Activated CD8-positive, alpha-beta memory T cell treated with anti-CD3 and anti-CD28 coated beads, Interleukin-2, amount 10 ng/mL, durations not matched to agents 7 days and 5 days (primary cell): Measurements from ENCODE around the gene OSBP2. TPM values are rescaled to one million over a fixed set of nuclear protein-coding genes. Genes with fewer than 3 reads are reported as not detected.
A peak's percentile ranks its signal among the peaks of the same experiment; 100 is the strongest.

ENCODE experiments used
- ATAC-seq: fragments of 150-1000 bp; cut with Tn5 transposase; one replicate; pipeline ENCODE4 v1.10.0; 2021; ENCODE audit warnings: moderate library complexity
- CTCF ChIA-PET: fragments of 350-600 bp; sonication (Branson Sonifier 250); formaldehyde crosslinking; loops from one replicate; lab custom pipeline; 2021; ENCODE audit warnings: antibody characterized with exemption; lab: Charles Lee
- DNase-seq: peaks from one replicate; pipeline ENCODE4 v3.0.0-alpha.2; 2020
- H3K27ac Mint-ChIP-seq: one replicate; pipeline ENCODE4 v1.8.0; 2021; ENCODE audit warnings: mild to moderate bottlenecking, mixed read lengths
- H3K27me3 Mint-ChIP-seq: one replicate; pipeline ENCODE4 v1.8.0; 2021; ENCODE audit warnings: mixed read lengths
- H3K36me3 Mint-ChIP-seq: one replicate; pipeline ENCODE4 v1.8.0; 2021; ENCODE audit warnings: mild to moderate bottlenecking, mixed read lengths
- H3K4me1 Mint-ChIP-seq: one replicate; pipeline ENCODE4 v1.8.0; 2021; ENCODE audit warnings: mixed read lengths
- H3K4me3 Mint-ChIP-seq: one replicate; pipeline ENCODE4 v1.8.0; 2021; ENCODE audit warnings: mild to moderate bottlenecking, moderate library complexity, mixed read lengths
- H3K9me3 Mint-ChIP-seq: one replicate; pipeline ENCODE4 v1.8.0; 2022; ENCODE audit warnings: low read depth, mixed read lengths
- total RNA-seq, 2 experiments: library from RNA; stranded (reverse); gene quantifications; one replicate each; pipeline ENCODE4 v1.2.3, GENCODE V29; 2021

The OSBP2 gene
- total RNA-seq, 2 experiments from 2014 or later, result 1.7 to 4.3 TPM

GRCh38 chr22:30858976-30859713, 164.5 kb downstream of the OSBP2 start:
- no peak overlapping the region for H3K27ac Mint-ChIP-seq
- H3K4me1 Mint-ChIP-seq, result no peaks in the 10 kb centered on the region
- peaks cover 3% of the 10 kb centered on the region for H3K9me3 Mint-ChIP-seq
- ATAC-seq, result no peak
- no peak overlapping the region for H3K4me3 Mint-ChIP-seq
- DNase-seq, result peak; percentile 25
- CTCF ChIA-PET, result no interaction called here
- H3K36me3 Mint-ChIP-seq, result peaks cover 3% of the 10 kb centered on the region
- no peaks in the 10 kb centered on the region for H3K27me3 Mint-ChIP-seq

DNA sequence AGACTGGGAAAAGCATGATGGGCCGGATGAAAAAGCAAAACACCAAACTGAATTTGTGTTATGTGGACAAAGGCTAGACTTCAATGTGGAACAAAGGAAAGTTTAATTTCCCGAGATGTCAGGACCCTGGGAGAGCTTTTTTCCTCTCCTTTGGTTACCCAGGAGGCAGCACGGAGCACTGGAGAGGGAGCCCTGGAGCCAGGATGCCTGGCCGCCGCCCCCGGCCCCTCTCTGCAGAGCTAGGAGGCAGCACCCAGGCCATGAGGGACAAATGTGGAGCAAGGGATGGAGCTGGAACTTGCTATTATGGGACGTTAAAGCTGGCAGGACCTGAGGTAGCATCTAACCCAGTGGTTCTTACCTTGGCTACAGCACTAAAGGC, 165.0 kb downstream of the OSBP2 start:
- Mint-ChIP-seq H3K9me3 (peaks cover under 1% of the 10 kb centered on the region), H3K36me3 (peaks cover under 1% of the 10 kb centered on the region), H3K4me1 (no peaks in the 10 kb centered on the region), H3K4me3 (no peak overlapping the region), H3K27ac (no peak overlapping the region), H3K27me3 (no peaks in the 10 kb centered on the region)
- DNase-seq (peak; percentile 31), ATAC-seq (no peak)
- CTCF ChIA-PET, result interaction anchor here (1.1 kb wide), 1 partner anchor 62 kb away, joined by 3 read pairs; no protein-coding TSS in a partner anchor

DNA sequence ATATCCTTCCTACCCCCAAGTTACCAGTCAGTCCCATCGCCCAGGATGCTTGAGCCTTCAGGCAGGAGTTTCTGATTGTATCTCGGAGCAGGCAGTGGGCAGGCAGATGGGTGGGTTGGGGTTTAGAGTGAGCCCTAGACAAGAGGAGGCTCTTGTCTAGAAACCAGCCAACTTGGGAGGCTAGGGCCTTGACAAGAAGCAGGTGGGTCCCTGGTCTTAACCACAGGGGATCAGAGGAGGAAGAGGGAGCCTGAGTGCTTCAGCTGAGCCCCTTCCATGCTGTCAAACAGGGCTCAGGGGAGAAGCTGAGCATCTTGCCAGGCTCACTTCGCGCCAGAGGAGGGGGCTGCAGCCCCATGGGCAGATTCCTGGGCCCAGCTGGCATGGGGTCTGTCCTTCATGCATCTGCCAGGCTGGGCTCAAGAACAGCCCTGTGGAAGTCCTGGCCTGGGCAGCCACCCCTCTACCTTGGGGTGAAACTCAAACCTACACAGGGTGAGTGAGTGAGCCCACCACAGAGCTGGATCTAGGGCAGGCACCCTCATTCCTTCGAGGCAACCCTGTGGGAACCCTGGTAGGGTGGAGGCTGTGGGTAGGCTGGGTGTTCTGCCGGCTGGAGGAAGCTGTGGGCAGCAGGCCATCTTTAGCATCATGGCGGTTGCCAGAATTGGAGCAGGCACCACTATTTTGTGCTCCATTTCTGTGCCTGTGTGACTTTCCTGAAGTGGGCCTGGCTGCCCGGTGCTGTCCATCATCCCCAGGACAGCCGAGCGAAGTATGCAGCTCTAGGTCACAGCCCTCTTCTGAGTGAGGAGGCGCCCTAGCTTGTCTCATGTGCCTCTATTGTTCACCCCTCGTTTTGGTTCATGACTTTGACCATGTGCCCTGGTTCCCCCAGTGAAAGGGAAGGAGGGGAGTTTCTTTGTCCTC, 165.8 kb downstream of the OSBP2 start:
- CTCF ChIA-PET, result interaction anchor here (1.1 kb wide), 1 partner anchor 61 kb away, joined by 3 read pairs; no protein-coding TSS in a partner anchor
- Mint-ChIP-seq H3K4me3 (no peak overlapping the region), H3K9me3 (no peaks in the 10 kb centered on the region), H3K27me3 (no peaks in the 10 kb centered on the region), H3K4me1 (no peaks in the 10 kb centered on the region), H3K36me3 (no peaks in the 10 kb centered on the region), H3K27ac (no peak overlapping the region)
- no peak for ATAC-seq
- DNase-seq, result peak; percentile 31

DNA sequence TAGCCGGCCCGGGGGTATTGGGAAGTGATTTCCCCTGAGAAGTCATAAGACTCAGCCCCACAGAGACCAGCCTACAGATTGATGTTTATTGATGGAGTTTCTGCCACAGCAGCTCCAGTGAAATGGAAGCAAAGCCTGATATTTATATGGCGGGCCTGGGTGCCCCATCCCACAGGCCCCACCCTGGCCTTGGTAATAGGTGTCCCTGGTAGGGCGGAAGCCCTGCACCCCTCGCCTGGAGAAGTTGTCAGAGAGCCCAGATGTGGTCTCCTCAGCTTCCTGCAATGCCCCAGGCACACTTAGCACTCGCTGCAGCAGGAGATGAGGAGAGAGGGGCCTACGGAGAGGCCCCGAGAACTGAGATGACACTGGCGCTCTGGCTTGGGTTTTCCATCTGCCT, 166.5 kb downstream of the OSBP2 start:
- Mint-ChIP-seq H3K9me3 (no peaks in the 10 kb centered on the region), H3K27me3 (no peaks in the 10 kb centered on the region), H3K4me1 (no peaks in the 10 kb centered on the region)

GRCh38 chr22:30861688-30862552, 167.2 kb downstream of the OSBP2 start:
- no peak overlapping the region for H3K27ac Mint-ChIP-seq
- no peak overlapping the region for H3K4me3 Mint-ChIP-seq
- H3K36me3 Mint-ChIP-seq, result no peaks in the 10 kb centered on the region
- DNase-seq, result peak; percentile 23
- H3K4me1 Mint-ChIP-seq, result peaks cover 6% of the 10 kb centered on the region
- CTCF ChIA-PET, result interaction anchor here (0.7 kb wide), 1 partner anchor 475 kb away, joined by 3 read pairs; no protein-coding TSS in a partner anchor
- no peak for ATAC-seq
- H3K9me3 Mint-ChIP-seq, result no peaks in the 10 kb centered on the region
- H3K27me3 Mint-ChIP-seq, result no peaks in the 10 kb centered on the region

More for the DNA sequence above, 166.5 kb downstream of the OSBP2 start:
- H3K36me3 Mint-ChIP-seq, result no peaks in the 10 kb centered on the region
- CTCF ChIA-PET, result no interaction called here
- DNase-seq, result peak; percentile 33
- H3K27ac Mint-ChIP-seq, result no peak overlapping the region
- no peak overlapping the region for H3K4me3 Mint-ChIP-seq
- no peak for ATAC-seq

- DNase-seq (peak; percentile 25), ATAC-seq (no peak)
- CTCF ChIA-PET, result no interaction called here
- Mint-ChIP-seq H3K36me3 (no peaks in the 10 kb centered on the region), H3K9me3 (no peaks in the 10 kb centered on the region), H3K27ac (no peak overlapping the region), H3K4me1 (peaks cover 6% of the 10 kb centered on the region), H3K27me3 (no peaks in the 10 kb centered on the region), H3K4me3 (no peak overlapping the region)
Measured at GRCh38 chr22:30863081-30863833, 168.6 kb downstream of the OSBP2 start.

GRCh38 chr22:30864441-30865420, 170.1 kb downstream of the OSBP2 start:
- Mint-ChIP-seq H3K4me3 (no peak overlapping the region), H3K27ac (no peak overlapping the region), H3K27me3 (no peaks in the 10 kb centered on the region), H3K36me3 (no peaks in the 10 kb centered on the region), H3K9me3 (no peaks in the 10 kb centered on the region), H3K4me1 (peaks cover 12% of the 10 kb centered on the region)
- CTCF ChIA-PET, result no interaction called here
- ATAC-seq (no peak), DNase-seq (peak; percentile 29)

GRCh38 chr22:30865656-30866055, 171.0 kb downstream of the OSBP2 start:
- Mint-ChIP-seq H3K4me3 (no peak overlapping the region), H3K36me3 (no peaks in the 10 kb centered on the region), H3K9me3 (no peaks in the 10 kb centered on the region), H3K4me1 (peaks cover 12% of the 10 kb centered on the region), H3K27ac (no peak overlapping the region), H3K27me3 (no peaks in the 10 kb centered on the region)
- CTCF ChIA-PET, result no interaction called here
- DNase-seq, result no peak
- ATAC-seq, result no peak

DNA sequence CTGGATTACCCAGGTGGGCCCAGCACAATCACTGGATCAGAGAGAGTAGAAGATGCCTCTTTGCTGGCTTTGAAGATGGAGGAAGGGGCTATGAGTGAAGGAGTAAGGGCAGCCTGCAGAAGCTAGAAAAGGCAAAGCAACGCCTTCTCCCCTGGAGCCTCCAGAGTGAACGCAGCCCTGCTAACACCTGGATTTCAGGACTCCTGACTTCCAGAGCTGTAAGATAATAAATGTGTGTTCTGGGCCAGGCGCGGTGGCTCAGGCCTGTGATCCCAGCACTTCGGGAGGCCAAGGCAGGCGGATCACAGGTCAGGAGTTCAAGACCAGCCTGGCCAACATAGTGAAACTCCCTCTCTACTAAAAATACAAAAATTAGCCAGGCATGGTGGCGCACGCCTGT, 171.5 kb downstream of the OSBP2 start:
- Mint-ChIP-seq H3K27ac (no peak overlapping the region), H3K4me1 (peaks cover 12% of the 10 kb centered on the region), H3K36me3 (no peaks in the 10 kb centered on the region), H3K4me3 (no peak overlapping the region), H3K27me3 (no peaks in the 10 kb centered on the region), H3K9me3 (no peaks in the 10 kb centered on the region)
- CTCF ChIA-PET, result no interaction called here
- no peak for DNase-seq
- ATAC-seq, result no peak

DNA sequence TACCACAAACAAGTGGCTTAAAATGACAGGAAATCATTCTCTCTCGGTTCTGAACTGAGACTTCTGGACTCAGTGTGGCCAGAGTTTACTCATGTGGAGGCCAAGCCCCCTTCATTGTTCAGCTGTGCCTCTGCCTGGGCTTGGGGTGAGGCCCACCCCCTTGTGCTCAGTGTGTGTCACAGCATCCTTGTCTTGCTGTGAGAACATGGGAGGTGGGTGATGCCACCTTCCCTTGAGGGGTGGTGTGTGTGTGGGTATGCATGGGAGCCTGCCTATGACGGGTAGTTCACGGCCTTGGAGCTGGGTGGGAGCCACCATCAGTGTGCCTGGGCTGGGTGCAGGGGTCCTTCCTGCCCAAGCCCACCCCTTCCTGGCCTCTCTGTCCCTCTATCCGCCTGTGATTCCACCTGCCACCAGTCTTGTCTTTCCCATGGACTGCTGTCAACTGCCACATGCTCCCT, 172.2 kb downstream of the OSBP2 start:
- Mint-ChIP-seq H3K4me1 (peaks cover 12% of the 10 kb centered on the region), H3K9me3 (no peaks in the 10 kb centered on the region), H3K36me3 (no peaks in the 10 kb centered on the region), H3K27ac (no peak overlapping the region), H3K4me3 (no peak overlapping the region), H3K27me3 (no peaks in the 10 kb centered on the region)
- ATAC-seq (no peak), DNase-seq (no peak)
- CTCF ChIA-PET, result no interaction called here

- no peaks in the 10 kb centered on the region for H3K9me3 Mint-ChIP-seq
- CTCF ChIA-PET, result no interaction called here
- no peak for ATAC-seq
- H3K4me3 Mint-ChIP-seq, result no peak overlapping the region
- no peaks in the 10 kb centered on the region for H3K36me3 Mint-ChIP-seq
- no peak overlapping the region for H3K27ac Mint-ChIP-seq
- peaks cover 12% of the 10 kb centered on the region for H3K4me1 Mint-ChIP-seq
- H3K27me3 Mint-ChIP-seq, result no peaks in the 10 kb centered on the region
- DNase-seq, result no peak
Measured at GRCh38 chr22:30867746-30868662, 173.3 kb downstream of the OSBP2 start.
